Measurements from ENCODE around the gene TULP3.

The TULP3 gene

GRCh38 chr12:2877953-2878732 lies 12.5 kb upstream of the TULP3 start:
- DNase-seq: no peak

DNA sequence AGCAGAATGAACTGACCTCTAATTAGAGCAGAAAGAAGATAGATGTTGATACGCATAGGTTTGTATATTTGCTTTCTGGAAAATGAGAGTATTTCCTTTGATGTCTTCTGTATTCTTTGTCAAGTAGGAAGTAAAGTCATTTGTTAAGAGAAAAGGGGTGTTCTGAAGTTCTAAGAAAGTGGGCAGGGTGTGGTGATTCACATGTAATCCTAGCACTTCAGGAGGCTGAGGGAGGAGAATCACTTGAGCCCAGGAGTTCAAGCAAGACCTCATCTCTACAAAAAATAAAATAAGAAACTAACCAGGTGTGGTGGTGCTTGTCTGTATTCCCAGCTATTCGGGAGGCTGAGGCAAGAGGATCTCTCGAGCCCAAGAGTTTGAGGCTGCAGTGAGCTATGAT lies 10.8 kb upstream of the TULP3 start:
- DNase-seq: no peak

GRCh38 chr12:2884810-2885209 lies 5.9 kb upstream of the TULP3 start:
- DNase-seq: no peak

DNA sequence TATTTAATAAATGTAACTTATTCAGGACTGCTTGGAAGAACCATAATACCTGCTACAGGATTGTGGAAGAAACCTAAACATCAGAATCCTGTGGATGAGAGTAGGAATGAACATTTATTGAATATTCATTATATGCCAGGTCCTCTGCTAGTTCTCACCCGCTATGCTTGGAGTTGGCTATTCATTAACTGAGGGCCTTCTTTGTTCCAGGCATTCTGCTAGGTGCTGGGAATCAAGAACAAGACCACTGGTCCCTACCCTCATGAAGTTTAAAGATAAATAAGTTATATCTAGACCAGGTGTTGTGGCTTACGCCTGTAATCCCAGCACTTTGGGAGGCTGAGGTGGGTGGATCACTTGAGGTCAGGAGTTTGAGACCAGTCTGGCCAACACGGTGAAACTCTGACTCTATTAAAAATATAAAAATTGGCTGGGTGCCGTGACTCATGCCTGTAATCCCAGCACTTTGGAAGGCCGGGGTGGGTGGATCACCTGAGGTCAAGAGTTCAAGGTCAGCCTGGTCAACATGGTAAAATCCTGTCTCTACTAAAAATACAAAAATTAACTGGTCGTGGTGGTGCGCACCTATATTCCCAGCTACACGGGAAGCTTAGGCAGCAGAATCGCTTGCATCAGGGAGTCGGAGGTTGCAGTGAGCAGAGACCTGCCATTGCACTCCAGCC lies 3.8 kb upstream of the TULP3 start:
- DNase-seq: no peak

DNA sequence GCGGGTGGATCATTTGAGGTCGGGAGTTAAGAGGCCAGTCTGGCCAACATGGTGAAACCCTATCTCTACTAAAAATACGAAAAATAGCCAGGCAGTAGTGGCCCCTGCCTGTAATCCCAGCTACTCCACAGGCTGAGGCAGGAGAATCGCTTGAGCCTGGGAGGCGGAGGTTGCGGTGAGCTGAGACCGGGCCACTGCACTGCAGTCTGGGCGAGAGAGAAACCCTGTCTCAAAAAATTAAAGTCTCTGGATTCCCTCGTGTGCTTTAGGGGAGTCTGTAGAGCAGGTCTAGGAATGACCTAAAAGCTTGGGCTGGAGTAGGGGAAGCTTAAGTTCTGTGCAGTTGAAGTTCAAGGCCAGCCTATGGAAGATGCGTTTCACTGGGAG lies 697 bp upstream of the TULP3 start:
- DNase-seq: no peak

- peak; percentile 52 for DNase-seq
Measured at GRCh38 chr12:2891240-2892053, 756 bp downstream of the TULP3 start.

GRCh38 chr12:2892246-2892645 lies 1.6 kb downstream of the TULP3 start:
- DNase-seq: no peak

DNA sequence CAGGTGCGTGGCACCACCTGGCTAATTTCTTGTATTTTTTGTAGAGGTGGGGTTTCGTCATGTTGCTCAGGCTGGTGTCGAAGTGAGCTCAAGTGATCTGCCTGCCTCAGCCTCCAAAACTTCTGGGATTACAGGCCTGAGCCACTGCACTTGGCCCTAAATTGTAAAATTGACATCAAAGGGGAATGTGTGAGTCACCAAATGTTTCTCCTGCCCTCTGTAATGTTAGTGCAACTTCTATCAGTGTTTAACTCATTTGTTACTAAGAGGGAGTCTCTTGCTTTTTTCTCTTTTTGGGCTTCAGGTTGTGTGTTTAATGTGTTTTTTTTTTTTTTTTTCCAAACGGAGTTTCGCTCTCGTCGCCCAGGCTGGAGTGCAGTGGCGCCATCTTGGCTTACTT lies 2.3 kb downstream of the TULP3 start:
- DNase-seq: no peak

GRCh38 chr12:2895051-2895451 lies 4.4 kb downstream of the TULP3 start:
- no peak for DNase-seq

GRCh38 chr12:2895511-2895910 lies 4.8 kb downstream of the TULP3 start:
- DNase-seq: no peak

DNA sequence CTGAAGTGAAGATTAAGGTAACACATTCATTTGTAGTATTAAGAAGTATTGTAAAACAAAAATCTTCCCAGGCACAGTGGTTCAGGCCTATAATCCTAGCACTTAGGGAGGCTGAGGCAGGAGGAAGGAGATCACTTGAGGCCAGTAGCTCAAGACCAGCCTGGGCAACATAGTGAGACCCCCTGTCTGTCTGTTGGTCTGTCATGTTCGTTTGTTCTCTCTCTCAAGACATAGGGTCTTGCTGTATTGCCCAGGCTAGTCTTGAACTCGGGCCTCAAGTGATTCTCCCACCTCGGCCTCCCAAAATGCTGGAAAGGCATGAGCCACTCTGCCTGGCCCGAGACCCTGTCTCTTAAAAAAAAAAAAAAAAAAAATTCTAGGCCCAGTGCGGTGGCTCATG lies 6.7 kb downstream of the TULP3 start:
- DNase-seq: no peak

- DNase-seq: no peak
Measured at GRCh38 chr12:2900642-2901041, 10.0 kb downstream of the TULP3 start.

DNA sequence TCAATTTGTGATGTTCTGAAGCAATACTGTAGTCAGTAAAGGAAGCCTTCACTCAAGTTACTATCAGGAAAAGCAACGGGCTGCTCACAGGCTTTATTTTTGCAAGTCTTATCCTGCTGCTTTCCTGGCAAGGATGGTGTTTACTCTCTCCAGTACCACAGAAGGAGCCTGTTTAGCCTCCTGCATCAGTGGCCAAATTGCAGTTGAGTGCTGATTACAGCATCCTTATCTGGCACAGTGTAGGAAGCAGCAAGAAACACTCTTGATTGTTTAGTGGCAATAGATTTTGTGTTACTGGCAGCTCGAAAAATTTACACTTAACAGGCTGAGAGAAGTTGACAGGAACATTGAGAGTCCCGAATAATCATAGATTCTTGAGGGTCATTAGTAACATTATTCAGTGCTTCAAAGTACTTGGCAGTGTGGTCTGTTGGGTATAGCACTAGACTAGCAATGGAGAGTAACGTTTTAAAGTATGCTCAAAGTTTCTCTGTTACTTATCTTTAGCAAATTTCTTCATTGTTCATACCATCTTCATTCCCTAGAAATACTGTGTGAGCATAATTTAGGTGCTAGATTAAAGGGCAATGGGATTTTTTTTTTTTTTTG lies 11.7 kb downstream of the TULP3 start:
- no peak for DNase-seq

DNA sequence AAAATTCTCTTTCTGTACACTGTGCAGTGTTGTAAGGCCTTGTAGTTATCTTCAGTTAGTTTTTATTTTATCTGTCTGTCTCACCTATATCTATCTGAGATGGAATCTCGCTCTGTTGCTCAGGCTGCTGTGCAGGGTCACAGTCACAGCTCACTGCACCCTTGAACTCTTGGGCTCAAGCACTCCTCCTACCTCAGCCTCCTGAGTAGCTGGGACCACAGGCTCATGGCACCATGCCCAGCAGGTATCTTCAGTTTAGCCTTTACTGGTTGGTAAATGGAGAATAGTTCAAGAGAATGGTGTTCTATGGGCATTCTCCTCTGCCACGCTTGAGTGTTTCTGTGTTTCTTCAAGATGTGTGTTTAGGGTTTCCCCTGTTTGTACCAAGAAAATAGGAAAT lies 13.6 kb downstream of the TULP3 start:
- no peak for DNase-seq

DNA sequence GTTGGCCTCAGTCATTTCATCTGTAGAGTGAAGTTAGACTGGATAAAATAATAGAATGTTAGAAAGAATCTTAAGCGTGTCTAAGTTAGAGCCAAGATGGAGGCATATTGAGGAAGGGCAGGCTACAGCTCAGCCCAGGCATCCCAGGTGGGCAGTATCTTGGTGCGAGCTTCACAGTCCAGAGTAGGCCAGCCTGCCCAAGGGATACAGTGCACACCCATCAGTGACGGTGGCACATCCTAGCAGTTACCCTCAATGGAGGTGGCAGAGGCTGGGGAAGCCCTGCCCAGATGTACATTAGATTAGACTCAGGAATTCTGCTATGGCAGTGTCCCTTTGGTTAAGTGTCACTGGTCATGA lies 21.5 kb downstream of the TULP3 start:
- no peak for DNase-seq

DNA sequence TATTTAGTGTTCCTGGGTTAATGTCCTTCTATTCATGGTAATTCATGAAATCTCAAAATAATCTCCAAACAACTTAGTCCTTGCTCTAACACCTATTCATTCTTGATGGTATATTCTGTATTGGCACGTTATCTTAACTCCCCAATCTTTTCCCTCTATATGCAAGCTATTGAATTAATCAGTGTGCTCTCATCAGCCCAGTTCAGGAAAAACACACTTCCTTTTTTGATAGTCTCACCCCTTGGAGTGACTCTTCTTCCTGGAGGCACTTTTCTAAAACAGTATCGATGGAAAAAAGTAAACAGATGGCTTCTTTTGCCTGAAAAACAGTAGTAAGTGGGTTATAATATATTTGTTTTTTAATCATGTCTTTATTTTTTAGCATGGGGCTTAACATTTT lies 28.6 kb downstream of the TULP3 start:
- no peak for DNase-seq

GRCh38 chr12:2922329-2922728 lies 31.6 kb downstream of the TULP3 start:
- DNase-seq: no peak

DNA sequence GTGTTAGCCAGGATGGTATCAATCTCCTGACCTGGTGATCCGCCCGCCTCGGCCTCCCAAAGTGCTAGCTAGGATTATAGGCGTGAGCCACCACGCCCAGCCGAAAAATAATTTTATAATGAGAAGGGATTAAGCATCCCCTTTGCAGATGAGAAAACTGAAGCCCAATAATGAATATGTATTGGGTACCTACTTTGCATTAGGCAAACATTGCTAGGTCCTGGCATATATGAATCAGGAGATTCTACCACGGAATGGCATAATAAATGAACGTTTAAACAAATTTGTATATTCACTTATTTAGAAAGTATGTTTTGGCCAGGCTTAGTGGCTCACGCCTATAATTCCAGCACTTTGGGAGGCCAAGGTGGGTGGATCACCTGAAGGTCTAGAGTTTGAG lies 32.4 kb downstream of the TULP3 start:
- no peak for DNase-seq

GRCh38 chr12:2924019-2924418 lies 33.3 kb downstream of the TULP3 start:
- DNase-seq: no peak

DNA sequence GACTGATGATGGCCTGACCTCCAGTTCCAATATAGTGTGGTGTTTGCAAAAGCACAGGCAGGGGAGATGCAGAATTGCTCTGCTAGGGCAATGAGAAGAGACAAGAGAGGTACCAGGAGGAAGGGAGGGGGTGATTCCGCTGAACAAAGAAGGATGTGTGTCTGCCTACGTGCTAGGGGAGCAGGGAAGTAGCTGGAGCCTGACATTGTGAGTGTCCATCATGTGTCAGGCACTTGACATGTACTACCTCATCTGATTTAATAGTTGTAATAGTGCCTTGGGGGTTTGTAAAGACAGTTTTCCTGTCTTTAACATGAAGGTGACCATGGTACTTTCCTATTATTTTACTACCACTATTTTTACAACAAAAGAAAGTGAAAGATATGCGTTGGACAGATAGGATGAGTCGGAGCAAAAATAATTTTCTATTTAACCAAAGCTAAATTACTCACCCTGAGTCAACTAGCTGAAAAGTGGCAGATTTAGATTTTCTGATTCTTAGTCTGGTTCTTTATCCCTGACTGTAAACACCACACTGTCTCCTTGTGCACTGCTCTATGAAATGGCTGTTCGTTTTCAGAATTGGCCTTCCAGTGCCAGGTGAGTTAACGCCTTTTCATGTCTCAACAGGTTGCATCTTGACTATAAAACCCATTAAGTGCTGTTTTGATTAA lies 34.8 kb downstream of the TULP3 start:
- DNase-seq: no peak

- DNase-seq: no peak
Measured at GRCh38 chr12:2930865-2931264, 40.2 kb downstream of the TULP3 start.

- no peak for DNase-seq
Measured at GRCh38 chr12:2933586-2933985, 42.9 kb downstream of the TULP3 start.

GRCh38 chr12:2934371-2934770 lies 43.7 kb downstream of the TULP3 start:
- no peak for DNase-seq

All from stimulated activated CD8-positive, alpha-beta memory T cell treated with anti-CD3 and anti-CD28 coated beads, Interleukin-4, amount 100 ng/mL, for 48 hours (primary cell).